Pancreas (tissue), 10 donors: ENCODE data around the gene HHIPL1. TPM values are rescaled to one million over a fixed set of nuclear protein-coding genes. Genes with fewer than 3 reads are reported as not detected.
"Not testable (repeated sequence)": the region's sequence is repeated elsewhere in the genome, so short reads cannot be mapped to it uniquely, and the experiment has no call there.

ENCODE experiments used
- ATAC-seq, 4 donors: fragments of 200-7000 bp; cut with Tn5 transposase; one replicate each; pipeline versions ENCODE4 v1.8.0 to v1.9.1; 2020; ENCODE audit warnings: mild to moderate bottlenecking in 4 of 4, moderate library complexity in 4 of 4
- DNase-seq, 6 donors: peaks; one replicate each; pipeline ENCODE4 v3.0.0-alpha.2; 2020
- FAIRE-seq: peaks from 2 replicates; lab custom pipeline; 2012; peaks lifted over from hg19 to GRCh38; lab: Jason Lieb, UNC
- H3K27ac ChIP-seq, 4 donors: fragments of 200-600 bp; sonication (generic); 1 replicate in 3 of 4; 2 replicates in 1 of 4; pipeline versions ENCODE4 v1.5.0 to v1.8.0; 2020
- H3K27me3 ChIP-seq, 4 donors: fragments of 200-600 bp; one replicate each; pipeline ENCODE4 v1.8.0; 2021
- H3K36me3 ChIP-seq, 3 donors: fragments of 200-600 bp; sonication (generic) in 1 of 3; one replicate each; pipeline versions ENCODE4 v1.5.0 to v1.8.0; 2020 to 2021
- H3K4me1 ChIP-seq, 3 donors: fragments of 200-600 bp; one replicate each; pipeline ENCODE4 v1.8.0; 2021
- H3K4me3 ChIP-seq, 4 donors: fragments of 200-600 bp; sonication (generic) in 2 of 4; one replicate each; pipeline versions ENCODE4 v1.5.0 to v1.8.0; 2020 to 2021
- H3K9me3 ChIP-seq, 4 donors: fragments of 200-600 bp; one replicate each; pipeline ENCODE4 v1.8.0; 2021
- CTCF ChIP-seq, 4 donors: fragments of 200-600 bp; sonication (generic) in 3 of 4; IDR thresholded peaks; one replicate each; pipeline versions ENCODE4 v1.5.0 to v1.8.0; 2021; ENCODE audit warnings: antibody characterized with exemption in 4 of 4
- WGBS, 2 donors: extraction: QIAGEN DNeasy Blood & Tissue Kit; methylation state at CpG; one replicate each; pipeline ENCODE4 v1.1.7; 2013; 5-methylcytosine and 5-hydroxymethylcytosine counted together
- intact Hi-C, 3 donors: fragments of 100-400 bp; cut with DNase I; formaldehyde crosslinking; loops; one replicate each; pipeline versions ENCODE4 v1.11.1 to v1.14.2; 2022
- polyA plus RNA-seq, 2 donors: library from polyadenylated mRNA; stranded (reverse); fragments of 200-250 nt; gene quantifications; one replicate each; pipeline ENCODE4 v1.2.3, GENCODE V29; 2013
- total RNA-seq, 6 donors: library from RNA; stranded (reverse); fragmentation: NEBNext Ultra II Directional in 4 of 6; extraction: Animal tissue kit (Norgen Biotek cat#: 25700) in 4 of 6; gene quantifications; one replicate each; pipeline versions ENCODE4 v1.2.1 to v1.2.4, GENCODE V29; 2021 to 2023
- donor health status: healthy with polysubstance abuse.
- donor health status: DM: no; HTN: no; CAD: no; lungs with moderate emphysema.
- donor health status: DM: no; HTN: no; CAD: no.
- donor health status: control.
- donor health status: control.
- donor health status: Bipolar disorder and iron deficiency.
- donor health status: DM: yes; HTN: yes; CAD: no.
- donor health status: DM: no; HTN: no; CAD: no.
- donor health status: DM: no; HTN: no; CAD: no.
- donor health status: DM: yes; HTN: yes; CAD: no.

The HHIPL1 gene
- total and polyA plus RNA-seq, 8 donors: 0.09 to 1.2 (median 0.23) TPM

- Histone ChIP-seq H3K9me3 (no peaks in the 10 kb centered on the region), H3K4me3 (no peak overlapping the region), H3K27ac (no peak overlapping the region), H3K27me3 (peaks cover 0 to 9% (median 2%) of the 10 kb centered on the region in 4 donors), H3K36me3 (no peaks in the 10 kb centered on the region), H3K4me1 (no peaks in the 10 kb centered on the region)
- 33 to 37% methylated on average over 35 to 37 of the region's 37 CpGs for WGBS, 2 donors
- no peak for ATAC-seq
- no peak for TF ChIP-seq CTCF (IDR thresholded peaks at IDR 0.05)
- FAIRE-seq: no peak
- peak in 1 of 6 donors; percentile 57 for DNase-seq
- intact Hi-C loops: no loop called here
Measured at GRCh38 chr14:99660006-99660566, 15.2 kb downstream of the HHIPL1 start.

GRCh38 chr14:99660794-99661193 lies 15.9 kb downstream of the HHIPL1 start:
- ATAC-seq (no peak), FAIRE-seq (no peak), DNase-seq (peak in 1 of 6 donors; percentile 45)
- no peak for TF ChIP-seq CTCF (IDR thresholded peaks at IDR 0.05)
- H3K27ac ChIP-seq: no peak overlapping the region
- H3K4me1 ChIP-seq: no peaks in the 10 kb centered on the region
- no peak overlapping the region for H3K4me3 ChIP-seq
- H3K9me3 ChIP-seq: no peaks in the 10 kb centered on the region
- intact Hi-C loops: no loop called here
- H3K36me3 ChIP-seq: no peaks in the 10 kb centered on the region
- WGBS, 2 donors: 72 to 87% methylated on average over 4 of the region's 4 CpGs
- peaks cover 0 to 9% (median 2%) of the 10 kb centered on the region in 4 donors for H3K27me3 ChIP-seq

GRCh38 chr14:99661206-99661605 lies 16.3 kb downstream of the HHIPL1 start:
- H3K27ac ChIP-seq, ATAC-seq, H3K4me1 ChIP-seq, DNase-seq, FAIRE-seq, H3K9me3 ChIP-seq, intact Hi-C loops, H3K27me3 ChIP-seq, H3K36me3 ChIP-seq, H3K4me3 ChIP-seq: not testable (repeated sequence)

- ATAC-seq (no peak), DNase-seq (no peak), FAIRE-seq (no peak)
- no peak for TF ChIP-seq CTCF (IDR thresholded peaks at IDR 0.05)
- Histone ChIP-seq H3K4me3 (no peak overlapping the region), H3K36me3 (no peaks in the 10 kb centered on the region), H3K27ac (no peak overlapping the region), H3K4me1 (no peaks in the 10 kb centered on the region), H3K27me3 (peaks cover 0 to 9% (median 2%) of the 10 kb centered on the region in 4 donors), H3K9me3 (no peaks in the 10 kb centered on the region)
- intact Hi-C loops: no loop called here
- 79 to 87% methylated on average over 6 to 10 of the region's 10 CpGs for WGBS, 2 donors
Measured at GRCh38 chr14:99662846-99663245, 17.9 kb downstream of the HHIPL1 start.

- ATAC-seq (no peak), FAIRE-seq (no peak), DNase-seq (no peak)
- Histone ChIP-seq H3K9me3 (no peaks in the 10 kb centered on the region), H3K4me1 (no peaks in the 10 kb centered on the region), H3K27ac (no peak overlapping the region), H3K27me3 (peaks cover 0 to 9% (median 2%) of the 10 kb centered on the region in 4 donors), H3K36me3 (no peaks in the 10 kb centered on the region), H3K4me3 (no peak overlapping the region)
- intact Hi-C loops: no loop called here
- 77 to 79% methylated on average over 12 of the region's 12 CpGs for WGBS, 2 donors
- no peak for TF ChIP-seq CTCF (IDR thresholded peaks at IDR 0.05)
Measured at GRCh38 chr14:99663386-99664057, 18.6 kb downstream of the HHIPL1 start.
